ENCODE measurements around the gene GPS1.

DNA sequence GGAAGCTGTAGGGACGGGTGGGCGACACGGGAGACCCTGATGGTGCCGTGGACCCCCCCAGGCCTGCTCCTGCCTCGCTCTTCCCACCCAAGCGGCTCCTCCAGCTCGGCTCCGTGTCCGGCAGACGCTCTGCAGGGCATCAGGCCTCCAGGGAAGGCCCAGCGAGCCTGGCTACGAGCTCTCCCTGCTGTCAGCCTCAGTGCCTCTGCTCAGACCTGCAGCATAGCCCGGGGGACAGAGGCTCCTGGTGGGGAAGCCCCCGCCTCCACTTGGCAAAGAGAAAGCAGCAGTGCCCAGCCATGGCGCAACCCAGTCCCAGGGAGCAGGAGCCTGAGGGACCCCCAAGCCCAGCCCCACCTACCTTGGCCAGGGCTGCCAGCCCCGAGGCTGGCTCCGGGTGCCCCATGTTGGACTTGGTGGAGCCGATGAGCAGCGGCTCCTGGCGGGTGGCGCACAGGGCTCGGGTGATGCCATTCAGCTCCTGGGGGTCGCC is 40.4 kb downstream of the GPS1 start:
- TF ChIP-seq TAF1 (conservative IDR thresholded peaks at IDR 0.05), result no peak
- TF ChIP-seq, protein P1, sequence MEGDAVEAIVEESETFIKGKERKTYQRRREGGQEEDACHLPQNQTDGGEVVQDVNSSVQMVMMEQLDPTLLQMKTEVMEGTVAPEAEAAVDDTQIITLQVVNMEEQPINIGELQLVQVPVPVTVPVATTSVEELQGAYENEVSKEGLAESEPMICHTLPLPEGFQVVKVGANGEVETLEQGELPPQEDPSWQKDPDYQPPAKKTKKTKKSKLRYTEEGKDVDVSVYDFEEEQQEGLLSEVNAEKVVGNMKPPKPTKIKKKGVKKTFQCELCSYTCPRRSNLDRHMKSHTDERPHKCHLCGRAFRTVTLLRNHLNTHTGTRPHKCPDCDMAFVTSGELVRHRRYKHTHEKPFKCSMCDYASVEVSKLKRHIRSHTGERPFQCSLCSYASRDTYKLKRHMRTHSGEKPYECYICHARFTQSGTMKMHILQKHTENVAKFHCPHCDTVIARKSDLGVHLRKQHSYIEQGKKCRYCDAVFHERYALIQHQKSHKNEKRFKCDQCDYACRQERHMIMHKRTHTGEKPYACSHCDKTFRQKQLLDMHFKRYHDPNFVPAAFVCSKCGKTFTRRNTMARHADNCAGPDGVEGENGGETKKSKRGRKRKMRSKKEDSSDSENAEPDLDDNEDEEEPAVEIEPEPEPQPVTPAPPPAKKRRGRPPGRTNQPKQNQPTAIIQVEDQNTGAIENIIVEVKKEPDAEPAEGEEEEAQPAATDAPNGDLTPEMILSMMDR (IDR thresholded peaks at IDR 0.05; ENCODE audit: low read depth, low read length, missing input control), result no peak
- TF ChIP-seq, protein P2, sequence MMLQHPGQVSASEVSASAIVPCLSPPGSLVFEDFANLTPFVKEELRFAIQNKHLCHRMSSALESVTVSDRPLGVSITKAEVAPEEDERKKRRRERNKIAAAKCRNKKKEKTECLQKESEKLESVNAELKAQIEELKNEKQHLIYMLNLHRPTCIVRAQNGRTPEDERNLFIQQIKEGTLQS (IDR thresholded peaks at IDR 0.05), result no peak
- TF ChIP-seq NR2F2 (IDR thresholded peaks at IDR 0.05), result no peak
- no peak for TF ChIP-seq RAD21 (IDR thresholded peaks at IDR 0.05)
- no peak for TF ChIP-seq YY1 (IDR thresholded peaks at IDR 0.05)
- TF ChIP-seq REST (IDR thresholded peaks at IDR 0.05), result no peak
- no peak for TF ChIP-seq FOXA1 (IDR thresholded peaks at IDR 0.05)
- no peak for TF ChIP-seq GABPA (IDR thresholded peaks at IDR 0.05 in 1 of 2, conservative IDR thresholded peaks at IDR 0.05 in 1 of 2)

Data from liver (tissue), 3 donors.